GM18526 (cell line): ENCODE data around the gene CTF1.

ENCODE experiments used
- POLR2A ChIP-seq: IDR thresholded peaks from 3 replicates; pipeline ENCODE4 v1.6.1; 2011; ENCODE audit not compliant: insufficient read length; ENCODE audit errors: extremely low read depth

Gene CTF1

DNA sequence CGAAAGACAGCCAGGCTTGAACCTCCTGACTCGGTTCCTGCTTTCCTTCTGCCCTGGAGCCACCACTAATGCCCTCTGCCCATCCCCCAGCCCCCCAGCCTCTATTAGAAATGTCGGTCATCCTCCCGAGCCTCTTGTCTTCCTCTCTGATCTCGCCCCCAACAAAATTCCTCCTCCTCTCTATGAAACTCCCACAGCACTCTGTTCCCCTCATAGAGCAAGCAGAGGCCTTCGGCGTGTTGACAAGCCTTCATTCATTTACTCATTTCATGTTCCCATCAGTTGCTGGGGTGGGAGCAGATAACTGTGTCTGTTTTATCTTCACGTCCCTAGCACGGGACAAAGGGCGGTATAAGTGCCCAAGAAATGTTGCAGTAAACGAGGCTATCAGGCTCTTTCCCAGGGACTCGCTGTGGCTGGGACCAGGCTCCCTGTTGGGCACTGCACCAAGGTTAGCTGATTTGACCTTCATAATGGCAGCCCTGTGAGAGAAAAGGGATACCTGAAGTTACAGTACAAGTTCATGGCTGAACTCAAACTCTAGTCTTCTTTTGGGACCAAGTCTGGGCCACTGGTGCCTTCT lies 34.7 kb downstream of the CTF1 start:
- TF ChIP-seq POLR2A, result no peak

GRCh38 chr16:30934827-30935557 lies 38.6 kb downstream of the CTF1 start:
- no peak for TF ChIP-seq POLR2A

- no peak for TF ChIP-seq POLR2A
Measured at GRCh38 chr16:30937692-30938091, 41.3 kb downstream of the CTF1 start.

- no peak for TF ChIP-seq POLR2A
Measured at GRCh38 chr16:30941600-30942425, 45.4 kb downstream of the CTF1 start.

DNA sequence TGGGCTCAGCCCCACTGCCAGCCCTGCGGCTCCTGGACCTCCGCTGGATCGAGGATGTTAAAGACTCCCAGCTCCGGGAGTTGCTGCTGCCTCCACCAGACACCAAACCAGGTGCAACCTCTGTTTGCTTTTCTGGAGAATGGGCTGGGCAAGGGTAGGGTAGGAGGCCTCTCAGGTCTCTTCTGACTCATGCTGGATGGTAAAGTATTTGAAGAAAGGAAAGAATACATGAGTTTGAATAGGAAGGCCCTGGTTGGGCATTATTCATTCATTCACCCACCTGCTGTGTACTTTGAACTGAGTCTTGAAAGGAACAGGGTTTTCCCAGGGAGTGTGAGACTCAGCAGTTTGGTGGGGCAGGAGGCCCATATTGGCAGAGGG lies 46.0 kb downstream of the CTF1 start:
- TF ChIP-seq POLR2A, result no peak

GRCh38 chr16:30944352-30944751 lies 47.9 kb downstream of the CTF1 start:
- TF ChIP-seq POLR2A, result no peak

DNA sequence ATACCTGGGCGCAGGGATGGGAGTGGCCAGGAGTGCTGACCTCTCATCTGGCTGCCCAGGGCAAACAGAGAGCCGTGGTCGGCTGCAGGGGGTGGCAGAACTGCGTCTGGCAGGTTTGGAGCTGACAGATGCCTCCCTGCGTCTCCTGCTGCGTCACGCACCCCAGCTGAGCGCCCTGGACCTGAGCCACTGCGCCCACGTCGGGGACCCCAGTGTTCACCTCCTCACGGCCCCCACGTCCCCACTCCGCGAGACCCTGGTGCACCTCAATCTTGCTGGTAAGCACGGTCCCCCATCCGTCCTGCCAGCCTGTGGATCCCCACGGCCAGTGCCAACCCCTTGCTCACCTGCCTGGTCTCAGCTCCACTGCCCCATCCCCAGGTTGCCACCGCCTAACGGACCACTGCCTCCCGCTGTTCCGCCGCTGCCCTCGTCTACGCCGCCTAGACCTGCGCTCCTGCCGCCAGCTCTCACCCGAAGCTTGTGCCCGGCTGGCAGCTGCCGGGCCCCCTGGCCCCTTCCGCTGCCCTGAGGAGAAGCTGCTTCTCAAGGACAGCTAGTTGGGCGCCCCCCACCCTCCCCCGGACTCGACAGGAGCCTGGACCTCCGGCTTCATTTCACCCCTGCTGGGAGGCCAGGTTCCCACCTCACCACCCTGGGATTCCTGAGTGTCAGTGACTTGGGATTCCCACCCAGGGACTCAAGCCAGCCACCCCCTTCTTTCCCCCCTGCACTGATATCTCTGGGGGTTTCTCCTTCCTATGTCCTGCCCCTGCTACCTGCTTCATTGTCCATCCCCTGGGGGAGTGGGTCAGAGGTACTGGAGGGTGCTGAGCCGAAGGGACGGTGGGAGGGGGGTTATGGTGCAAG lies 50.5 kb downstream of the CTF1 start:
- TF ChIP-seq POLR2A, result no peak

GRCh38 chr16:30947541-30947858 lies 51.1 kb downstream of the CTF1 start:
- no peak for TF ChIP-seq POLR2A

- TF ChIP-seq POLR2A, result no peak
Measured at GRCh38 chr16:30947859-30948666, 51.6 kb downstream of the CTF1 start.

- TF ChIP-seq POLR2A, result peak; percentile 54
Measured at GRCh38 chr16:30948667-30949649, 52.5 kb downstream of the CTF1 start, which contains the start of gene ORAI3. ORAI3 (plus strand) TSS chr16:30949068; CDS start chr16:30949290, 222 bp downstream.

DNA sequence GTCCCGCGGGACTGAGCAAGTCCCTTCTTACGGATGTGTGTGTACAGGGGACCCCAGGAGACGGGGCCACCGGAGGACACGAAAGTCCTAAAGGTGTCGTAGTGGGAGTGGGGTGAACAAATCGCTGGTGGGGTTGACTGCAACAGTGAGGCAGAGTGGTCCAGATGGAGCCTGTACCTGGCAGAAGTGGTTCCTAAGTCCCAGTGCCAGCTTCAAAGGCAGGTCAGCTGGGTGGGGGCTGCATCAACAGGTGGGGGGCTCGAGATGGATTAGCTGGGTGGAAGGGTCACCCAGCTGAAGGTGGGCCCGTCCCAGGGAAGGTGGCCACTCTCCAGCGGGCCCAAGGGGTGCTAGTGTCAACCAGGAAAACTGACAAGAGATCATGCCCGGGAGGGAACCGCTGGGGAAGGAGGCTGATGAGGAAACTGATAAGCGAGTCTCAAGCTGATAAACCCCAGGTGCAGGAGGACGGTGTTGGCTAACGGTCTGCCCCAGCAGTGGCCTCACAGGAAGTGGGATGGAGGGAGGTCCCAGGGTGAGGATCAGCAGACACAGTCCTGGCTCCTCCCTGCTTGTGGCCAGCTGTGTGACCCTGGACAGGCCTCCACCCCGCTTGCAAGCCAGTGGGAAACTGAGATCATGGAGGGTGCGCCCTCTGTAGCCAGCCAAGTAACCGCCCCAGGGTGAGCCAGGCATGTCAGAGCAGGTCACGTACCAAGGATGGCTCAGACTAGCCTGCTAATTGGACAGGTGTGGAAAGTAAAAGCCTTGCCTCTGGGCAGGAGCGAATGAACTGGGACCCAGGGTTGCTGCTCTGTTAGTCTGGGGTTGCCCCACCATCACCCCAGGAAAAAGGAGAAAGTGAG lies 53.5 kb downstream of the CTF1 start:
- TF ChIP-seq POLR2A, result peak; percentile 60

DNA sequence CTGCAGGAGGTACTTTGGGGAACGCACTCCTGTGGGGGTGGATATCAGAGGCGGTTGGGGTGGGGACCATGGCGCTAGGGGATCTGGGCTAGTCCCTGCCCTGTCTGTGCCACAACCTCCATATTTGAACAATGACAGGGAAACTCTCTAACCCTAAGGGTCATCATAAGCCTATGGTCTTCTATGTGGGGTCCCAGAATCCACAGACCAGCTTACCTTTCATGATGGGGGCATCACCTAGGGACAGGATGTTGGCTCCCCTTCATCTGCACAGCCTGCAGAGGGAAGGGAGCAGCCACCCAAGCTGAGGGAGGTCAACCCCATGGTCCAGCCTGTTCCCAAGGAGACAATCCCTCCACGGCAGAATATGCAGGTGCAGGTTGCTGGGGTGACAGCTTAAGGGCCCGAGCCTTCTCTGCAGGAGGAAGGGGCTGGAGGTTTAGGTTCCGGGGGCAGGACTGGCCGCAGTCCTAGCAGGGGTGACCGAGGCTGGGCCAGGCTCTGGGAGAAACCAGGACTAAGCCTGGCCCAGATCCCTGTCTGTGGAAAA lies 54.2 kb downstream of the CTF1 start:
- no peak for TF ChIP-seq POLR2A
